SJSA1 (cell line): ENCODE measurements around the gene UTS2. TPM values are rescaled to one million over a fixed set of nuclear protein-coding genes. Genes with fewer than 3 reads are reported as not detected.
A peak's percentile ranks its signal among the peaks of the same experiment; 100 is the strongest.

Experiments used
- DNase-seq, 2 experiments: peaks; one replicate each; pipeline ENCODE4 v3.0.0-alpha.2; 2015 to 2020; ENCODE audit warnings: low spot score in 2 of 2, low read depth in 1 of 2
- H3K27ac ChIP-seq: fragments of 250-450 bp; sonication (Bioruptor Pico); 2 replicates; pipeline ENCODE4 v1.5.1; 2020; ENCODE audit warnings: mild to moderate bottlenecking, moderate library complexity
- H3K27me3 ChIP-seq: fragments of 250-450 bp; sonication (Bioruptor Pico); replicated peaks from 2 replicates; pipeline ENCODE4 v1.5.1; 2020; ENCODE audit warnings: mild to moderate bottlenecking, moderate library complexity
- H3K36me3 ChIP-seq: fragments of 250-450 bp; sonication (Bioruptor Pico); 2 replicates; pipeline ENCODE4 v1.5.1; 2020; ENCODE audit warnings: mild to moderate bottlenecking
- H3K4me1 ChIP-seq: fragments of 250-450 bp; sonication (Bioruptor Pico); replicated peaks from 2 replicates; pipeline ENCODE4 v1.6.1; 2021; ENCODE audit warnings: mild to moderate bottlenecking
- H3K4me3 ChIP-seq: fragments of 250-450 bp; sonication (Bioruptor Pico); 2 replicates; pipeline ENCODE4 v1.5.1; 2020; ENCODE audit warnings: mild to moderate bottlenecking
- H3K9me3 ChIP-seq: fragments of 250-450 bp; sonication (Bioruptor Pico); replicated peaks from 2 replicates; pipeline ENCODE4 v1.5.1; 2020; ENCODE audit warnings: mild to moderate bottlenecking
- total RNA-seq: library from RNA; depleted of rRNA; stranded (reverse); fragments of >200 nt; shearing (Covaris generic); gene quantifications from 2 replicates; pipeline ENCODE4 v1.2.3, GENCODE V29; 2014; rRNA removed

UTS2 gene, protein sequence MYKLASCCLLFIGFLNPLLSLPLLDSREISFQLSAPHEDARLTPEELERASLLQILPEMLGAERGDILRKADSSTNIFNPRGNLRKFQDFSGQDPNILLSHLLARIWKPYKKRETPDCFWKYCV
- total RNA-seq = not detected in 2 replicates

DNA sequence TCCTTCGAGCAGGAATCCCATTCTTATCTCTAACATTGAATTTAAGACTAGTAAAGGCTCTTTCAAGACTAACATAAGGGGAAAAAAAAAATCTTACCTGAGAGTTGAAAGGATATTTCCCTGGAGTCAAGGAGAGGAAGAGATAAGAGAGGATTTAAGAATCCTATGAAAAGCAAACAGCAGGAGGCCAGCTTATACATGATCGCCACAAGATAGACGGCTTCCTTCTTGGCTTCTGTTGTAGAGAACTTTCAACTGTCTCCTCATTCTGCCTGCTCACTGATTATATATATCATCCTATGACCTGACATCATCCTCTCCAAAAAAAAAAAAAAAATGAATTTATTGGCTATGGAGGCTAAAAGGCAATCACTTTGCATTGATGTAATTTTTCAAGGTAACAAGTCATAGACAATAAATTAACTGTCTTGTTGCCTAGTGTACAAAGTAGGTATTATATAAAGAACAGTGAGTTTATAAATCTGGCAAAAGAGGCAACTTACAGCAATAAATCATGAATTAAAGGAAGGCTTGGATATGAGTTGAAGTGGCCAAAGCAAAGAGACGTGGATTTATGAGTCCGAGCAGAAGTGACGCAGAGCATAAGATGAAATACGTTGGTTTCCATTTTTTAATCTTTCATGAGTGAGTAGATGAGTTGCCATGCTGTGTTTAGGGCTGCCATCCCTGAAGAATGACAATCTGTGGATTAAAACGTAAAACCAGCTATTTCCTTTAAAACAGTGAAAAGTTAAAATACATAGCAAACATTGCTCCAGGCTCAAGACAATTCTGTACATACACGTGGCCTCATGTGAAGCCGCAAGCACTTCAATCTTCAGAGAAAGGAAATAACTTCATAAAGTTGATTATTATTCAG lies at the start of gene UTS2:
Gene UTS2, minus strand, starts transcription at position 262 of the 880 bp plus-strand sequence. Its CDS starts 62 bp downstream, at position 200.
- Histone ChIP-seq H3K27me3 (no peaks in the 10 kb centered on the region), H3K36me3 (no peaks in the 10 kb centered on the region), H3K27ac (no peak within 1 kb of the TSS), H3K4me3 (no peak within 1 kb of the TSS), H3K4me1 (peaks cover under 1% of the 10 kb centered on the region), H3K9me3 (no peaks in the 10 kb centered on the region)
- DNase-seq = no peak

DNA sequence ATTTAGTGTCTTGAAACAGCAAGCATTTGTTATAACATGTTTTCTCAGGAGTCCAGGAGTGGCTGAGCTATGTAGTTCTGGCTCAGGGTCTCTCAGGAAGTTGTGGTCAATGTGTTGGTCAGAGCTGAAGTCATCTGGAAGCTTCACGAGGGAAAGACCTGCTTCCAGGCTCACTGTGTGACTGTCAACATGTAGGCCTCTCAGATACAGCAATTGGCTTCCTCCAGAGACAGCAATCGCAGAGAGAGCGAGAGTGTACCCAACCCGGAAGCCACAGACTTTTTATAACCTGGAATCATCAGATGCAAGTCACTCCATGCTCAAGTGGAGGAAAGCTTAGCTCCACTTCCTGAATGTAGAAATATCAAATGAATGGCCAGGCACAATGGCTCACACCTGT lies 46.9 kb upstream of the UTS2 start:
- Histone ChIP-seq H3K27me3 (no peaks in the 10 kb centered on the region), H3K4me1 (peaks cover 4% of the 10 kb centered on the region), H3K9me3 (no peaks in the 10 kb centered on the region), H3K36me3 (no peaks in the 10 kb centered on the region), H3K4me3 (no peak overlapping the region), H3K27ac (no peak overlapping the region)
- no peak for DNase-seq

DNA sequence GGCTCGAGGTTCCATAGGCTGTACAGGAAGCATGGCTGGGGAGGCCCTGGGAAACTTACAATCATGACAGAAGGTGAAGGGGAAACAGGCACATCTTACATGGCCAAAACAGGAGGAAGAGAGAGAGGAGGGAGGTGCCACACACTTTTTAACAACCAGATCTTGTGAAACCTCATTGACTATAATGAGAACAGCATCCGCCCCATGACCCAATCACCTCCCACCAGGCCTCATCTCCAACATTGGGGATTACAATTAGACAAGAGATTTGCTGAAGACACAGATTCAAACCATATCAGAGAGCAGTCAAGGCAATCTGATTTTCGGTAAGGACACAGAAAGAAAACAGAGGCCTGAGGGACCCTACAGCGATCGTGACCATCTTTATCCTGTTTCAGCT lies 46.1 kb upstream of the UTS2 start:
- Histone ChIP-seq H3K4me1 (peaks cover 9% of the 10 kb centered on the region), H3K27me3 (no peaks in the 10 kb centered on the region), H3K36me3 (no peaks in the 10 kb centered on the region), H3K9me3 (no peaks in the 10 kb centered on the region), H3K27ac (no peak overlapping the region), H3K4me3 (no peak overlapping the region)
- no peak for DNase-seq

DNA sequence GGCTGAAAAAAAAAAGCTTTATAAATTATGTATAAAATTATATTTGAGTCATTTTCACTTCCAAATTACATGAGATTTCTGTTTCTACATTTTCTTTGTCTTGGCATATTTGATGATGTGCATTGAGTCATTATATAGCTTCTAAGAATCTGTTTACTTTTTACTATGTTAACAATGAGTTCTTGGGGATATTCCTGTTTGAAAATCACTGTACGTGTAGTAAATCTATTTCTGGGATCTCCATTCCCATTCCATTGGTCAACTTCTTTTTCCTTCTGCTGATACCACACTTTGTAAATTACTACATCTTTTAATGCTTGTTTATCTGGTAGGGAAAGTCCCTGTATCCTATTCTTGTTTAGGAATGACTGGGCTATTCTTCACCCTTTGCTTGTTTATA lies 44.1 kb upstream of the UTS2 start:
- Histone ChIP-seq H3K27ac (no peak overlapping the region; the same call in 1 of the 2 replicates), H3K27me3 (no peaks in the 10 kb centered on the region), H3K9me3 (no peaks in the 10 kb centered on the region), H3K4me3 (no peak overlapping the region), H3K4me1 (peaks cover 13% of the 10 kb centered on the region), H3K36me3 (no peaks in the 10 kb centered on the region)
- peak in 1 of 2 experiments; percentile 36 for DNase-seq

DNA sequence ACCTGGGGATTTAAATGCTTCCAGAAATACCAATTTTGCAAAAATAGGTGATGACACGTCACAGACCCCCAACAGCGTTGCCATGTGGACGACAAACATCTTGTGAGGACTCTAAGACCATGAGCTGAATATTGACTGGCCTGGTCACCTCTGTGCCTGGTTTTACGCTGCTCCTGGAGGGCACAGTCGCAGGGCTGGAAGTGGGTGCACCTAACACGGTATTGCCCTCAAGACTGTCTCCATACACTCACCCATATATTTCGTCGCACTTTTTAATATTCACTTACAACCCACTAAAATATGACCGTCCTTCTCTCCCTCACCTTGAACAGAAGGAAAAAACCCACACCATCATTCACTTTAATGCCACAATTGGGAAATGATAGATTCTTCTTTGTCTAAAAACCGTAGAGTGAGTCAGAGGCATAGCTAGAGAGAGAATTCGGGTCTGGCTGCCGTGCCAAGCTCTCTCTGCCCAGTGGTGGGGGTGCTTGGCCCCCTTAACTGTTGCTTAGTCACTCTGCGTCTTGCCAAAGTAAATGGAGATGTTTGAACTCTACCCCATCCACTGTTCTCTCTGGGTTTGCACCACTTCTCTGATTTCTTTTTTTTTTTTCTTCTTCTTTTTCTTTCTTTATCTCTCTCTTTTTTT lies 40.8 kb upstream of the UTS2 start:
- H3K4me1 ChIP-seq = peaks cover 13% of the 10 kb centered on the region
- H3K9me3 ChIP-seq = no peaks in the 10 kb centered on the region
- no peak overlapping the region for H3K27ac ChIP-seq
- no peaks in the 10 kb centered on the region for H3K27me3 ChIP-seq
- DNase-seq = peak; percentile 44 to 65
- H3K36me3 ChIP-seq = no peaks in the 10 kb centered on the region
- H3K4me3 ChIP-seq = no peak overlapping the region

DNA sequence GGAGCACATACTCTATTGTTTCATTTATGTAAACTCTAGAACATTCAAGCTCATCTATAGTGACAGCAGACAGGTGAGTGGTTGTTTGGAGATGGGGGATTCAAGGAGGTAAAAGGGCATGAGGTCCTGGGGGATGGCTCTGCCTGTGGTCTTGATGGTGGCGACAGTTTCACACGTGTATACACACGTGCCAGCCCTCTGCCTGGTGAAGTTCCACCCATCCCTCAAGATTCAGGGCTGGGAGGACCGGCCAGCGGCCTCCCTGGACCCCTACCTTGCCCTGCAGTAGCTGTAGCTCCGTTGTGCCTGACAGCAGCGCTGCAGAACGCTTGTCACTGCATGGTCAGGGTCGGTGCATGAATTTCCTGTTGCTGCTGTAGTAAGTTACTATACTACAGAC lies 38.9 kb upstream of the UTS2 start:
- no peak for DNase-seq
- peaks cover 8% of the 10 kb centered on the region; the same call in 1 of the 2 replicates for H3K4me1 ChIP-seq
- no peak overlapping the region for H3K27ac ChIP-seq
- H3K4me3 ChIP-seq = no peak overlapping the region
- H3K36me3 ChIP-seq = no peaks in the 10 kb centered on the region
- no peaks in the 10 kb centered on the region for H3K9me3 ChIP-seq
- no peaks in the 10 kb centered on the region for H3K27me3 ChIP-seq

DNA sequence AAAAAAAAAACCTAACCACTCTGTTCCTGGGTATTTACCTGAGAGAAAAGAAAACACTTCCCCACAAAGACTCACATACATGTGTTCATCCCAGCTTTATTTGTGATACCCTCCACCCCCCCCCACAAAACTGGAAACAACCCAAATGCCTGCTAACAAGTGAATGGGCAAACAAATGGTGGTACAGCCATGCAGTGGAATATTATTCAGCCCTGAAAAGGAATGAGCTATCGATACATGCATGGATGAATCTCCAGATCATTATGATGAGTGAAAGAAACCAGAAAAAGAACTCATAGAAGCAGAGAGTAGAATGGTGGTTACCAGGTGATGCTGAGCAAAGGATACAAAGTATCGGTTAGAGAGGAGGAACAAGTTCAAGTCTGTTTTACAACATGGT lies 38.0 kb upstream of the UTS2 start:
- Histone ChIP-seq H3K9me3 (no peaks in the 10 kb centered on the region), H3K4me3 (no peak overlapping the region), H3K27me3 (no peaks in the 10 kb centered on the region), H3K27ac (no peak overlapping the region), H3K36me3 (no peaks in the 10 kb centered on the region), H3K4me1 (peaks cover 8% of the 10 kb centered on the region; the same call in 1 of the 2 replicates)
- DNase-seq = no peak

DNA sequence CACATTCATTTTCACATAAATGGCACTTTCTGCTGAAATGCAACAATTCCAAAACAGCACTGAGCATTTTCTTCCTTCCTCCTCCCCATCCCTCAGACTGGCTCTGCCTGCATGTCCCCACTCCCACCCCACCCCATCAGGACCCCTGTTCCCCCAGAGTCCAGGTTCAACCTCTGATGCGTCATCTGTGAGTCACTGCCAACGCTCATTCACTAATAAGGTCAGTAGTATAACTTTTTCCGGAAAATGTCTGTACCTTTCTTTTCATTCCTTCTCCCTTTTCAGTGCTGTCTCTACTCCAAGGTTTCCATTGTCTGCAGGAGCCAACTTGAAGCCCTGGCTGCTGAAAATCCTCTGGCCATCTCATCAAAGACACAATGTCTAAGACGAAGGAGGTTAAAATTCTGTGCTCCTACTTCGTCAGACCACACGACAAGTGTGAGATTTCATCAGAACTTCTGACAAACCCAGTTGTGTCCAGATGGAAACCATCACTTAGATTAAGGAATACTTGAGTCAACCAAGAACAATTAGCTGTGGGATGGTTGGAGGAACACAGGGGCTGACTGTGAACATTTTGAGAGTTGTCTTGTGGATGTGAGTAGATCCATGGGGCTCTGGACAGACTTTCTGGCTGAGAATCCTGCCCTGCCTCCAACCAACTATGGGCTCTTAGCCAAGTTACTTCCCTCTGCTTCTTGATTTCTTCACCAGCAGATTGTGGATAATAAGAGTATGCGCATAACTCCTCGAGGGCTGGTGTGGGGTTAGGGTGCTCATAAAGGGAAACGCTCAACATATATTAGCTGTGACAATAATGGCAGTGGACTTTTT lies 35.6 kb upstream of the UTS2 start:
- Histone ChIP-seq H3K36me3 (no peaks in the 10 kb centered on the region), H3K4me1 (peaks cover under 1% of the 10 kb centered on the region; the same call in 1 of the 2 replicates), H3K9me3 (no peaks in the 10 kb centered on the region), H3K4me3 (no peak overlapping the region), H3K27ac (no peak overlapping the region), H3K27me3 (no peaks in the 10 kb centered on the region)
- DNase-seq = no peak

DNA sequence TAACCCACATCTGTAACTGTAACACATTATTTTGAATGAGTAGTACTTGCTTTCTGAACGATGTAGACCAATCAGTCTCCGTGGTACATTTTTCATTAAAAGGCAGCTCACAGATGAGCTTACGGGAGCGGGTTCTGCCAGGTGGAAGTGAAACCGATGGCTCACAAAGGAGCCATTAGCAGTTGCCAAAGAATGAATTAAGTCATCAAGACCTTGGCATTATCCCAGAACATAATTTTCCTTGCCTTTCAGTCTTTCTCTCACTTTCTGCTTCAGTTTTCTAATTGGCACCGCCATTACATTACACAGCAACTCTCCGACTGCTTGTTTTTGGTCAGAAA lies 33.5 kb upstream of the UTS2 start:
- Histone ChIP-seq H3K27me3 (no peaks in the 10 kb centered on the region), H3K4me1 (no peaks in the 10 kb centered on the region), H3K9me3 (no peaks in the 10 kb centered on the region), H3K36me3 (no peaks in the 10 kb centered on the region), H3K4me3 (no peak overlapping the region), H3K27ac (no peak overlapping the region)
- no peak for DNase-seq

DNA sequence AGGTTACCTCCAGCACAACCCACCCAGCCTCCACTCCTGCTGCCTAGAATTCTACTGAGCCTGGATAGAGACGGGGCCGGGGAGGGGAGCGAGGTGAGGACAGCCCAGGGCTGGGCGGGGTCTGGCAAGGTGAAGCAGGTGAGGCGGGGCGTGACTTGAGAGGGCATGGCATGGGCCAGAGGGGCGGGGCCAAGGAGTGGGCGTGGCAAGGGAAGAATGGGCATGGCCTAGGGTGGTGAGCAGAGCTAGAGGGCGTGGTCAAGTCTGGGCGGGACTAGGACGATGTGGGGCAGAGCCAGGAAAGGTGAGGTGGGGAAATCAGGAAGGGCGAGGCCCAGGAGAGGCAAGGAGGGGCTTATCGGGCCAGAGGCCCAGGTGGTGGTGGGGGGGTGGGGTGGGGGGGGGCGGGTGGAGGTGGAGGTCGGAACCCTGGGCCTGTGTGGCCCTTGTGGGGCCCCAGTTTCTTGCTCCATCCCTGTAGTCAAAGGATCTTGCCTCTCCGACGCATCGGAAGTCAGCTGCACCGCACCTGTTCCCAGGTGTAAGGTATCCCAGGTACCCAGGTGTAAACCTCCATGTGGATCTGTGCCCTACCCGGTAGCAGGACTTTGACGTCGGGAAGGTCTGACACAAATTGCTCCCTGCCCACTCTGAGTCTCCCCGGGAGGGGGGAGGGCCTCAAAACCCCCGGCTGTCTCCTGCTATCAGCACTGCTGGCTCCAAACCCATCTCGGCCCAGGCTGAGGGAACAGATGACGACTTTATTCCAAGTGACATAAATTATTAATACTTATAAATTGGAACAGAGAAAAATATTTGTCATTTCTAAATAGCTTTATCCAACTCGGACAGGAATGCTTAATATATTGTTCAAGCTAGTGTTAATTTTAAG lies 32.9 kb upstream of the UTS2 start:
- H3K27ac ChIP-seq = no peak overlapping the region
- no peaks in the 10 kb centered on the region for H3K27me3 ChIP-seq
- H3K4me3 ChIP-seq = no peak overlapping the region
- no peak for DNase-seq
- H3K36me3 ChIP-seq = no peaks in the 10 kb centered on the region
- H3K9me3 ChIP-seq = no peaks in the 10 kb centered on the region
- H3K4me1 ChIP-seq = no peaks in the 10 kb centered on the region

DNA sequence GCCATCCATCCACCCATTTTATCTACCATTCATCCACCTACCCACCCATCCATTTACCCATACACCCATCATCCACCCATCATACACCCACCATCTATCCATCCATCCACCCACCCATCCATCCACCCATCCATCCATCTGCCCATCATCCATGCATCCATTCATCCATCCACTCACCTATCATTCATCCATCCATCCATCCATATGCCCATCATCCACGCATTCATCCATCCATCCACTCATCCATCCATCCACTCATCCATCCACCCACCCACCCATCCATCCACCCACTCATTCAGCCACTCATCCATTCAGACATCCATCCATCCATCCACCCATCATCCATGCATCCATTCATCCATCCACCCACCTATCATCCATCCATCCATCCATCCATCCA lies 31.9 kb upstream of the UTS2 start:
- no peak for DNase-seq
- no peak overlapping the region for H3K27ac ChIP-seq
- H3K27me3 ChIP-seq = no peaks in the 10 kb centered on the region

DNA sequence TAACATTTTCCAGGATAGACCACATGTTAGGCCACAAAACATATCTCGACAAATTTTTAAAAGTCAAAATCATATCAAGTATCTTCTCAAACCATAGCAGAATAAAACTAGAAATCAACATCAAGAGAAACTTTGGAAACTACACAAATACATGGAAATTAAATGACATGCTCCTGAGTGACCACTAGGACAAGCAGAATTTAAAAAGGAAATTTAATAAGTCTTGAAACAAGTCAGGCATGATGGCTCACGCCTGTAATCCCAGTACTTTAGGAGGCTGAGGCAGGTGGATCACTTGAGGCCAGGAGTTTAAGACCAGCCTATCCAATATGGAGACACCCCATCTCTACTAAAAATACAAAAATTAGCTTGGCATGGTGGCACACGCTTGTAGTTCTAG lies 26.4 kb upstream of the UTS2 start:
- no peak for DNase-seq
- H3K27ac ChIP-seq = no peak overlapping the region
- H3K27me3 ChIP-seq = no peaks in the 10 kb centered on the region
- H3K36me3 ChIP-seq = no peaks in the 10 kb centered on the region
- peaks cover 4% of the 10 kb centered on the region for H3K9me3 ChIP-seq
- no peaks in the 10 kb centered on the region for H3K4me1 ChIP-seq
- H3K4me3 ChIP-seq = no peak overlapping the region

More for the DNA sequence above, 31.9 kb upstream of the UTS2 start:
- Histone ChIP-seq H3K36me3 (no peaks in the 10 kb centered on the region), H3K4me3 (no peak overlapping the region), H3K9me3 (no peaks in the 10 kb centered on the region), H3K4me1 (no peaks in the 10 kb centered on the region)

DNA sequence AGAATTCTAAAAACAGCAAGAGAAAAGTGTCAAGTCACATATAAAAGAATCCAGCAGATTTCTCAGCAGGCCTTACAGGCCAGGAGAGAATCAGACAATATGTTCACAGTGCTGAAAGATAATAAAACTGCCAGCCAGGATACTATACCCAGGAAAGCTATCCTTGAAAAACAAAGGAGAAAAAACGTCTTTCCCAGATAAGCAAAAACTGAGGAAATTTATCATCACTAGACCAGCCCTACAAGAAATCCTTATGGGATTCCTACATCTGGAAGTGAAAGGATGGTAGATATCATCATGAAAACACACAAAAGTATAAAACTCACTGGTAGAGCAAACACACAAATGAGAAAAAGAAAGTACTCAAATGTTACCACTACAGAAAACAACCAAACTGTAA lies 25.2 kb upstream of the UTS2 start:
- peaks cover 4% of the 10 kb centered on the region for H3K9me3 ChIP-seq
- H3K27ac ChIP-seq = no peak overlapping the region
- DNase-seq = no peak
- H3K4me3 ChIP-seq = no peak overlapping the region
- H3K27me3 ChIP-seq = no peaks in the 10 kb centered on the region
- H3K4me1 ChIP-seq = no peaks in the 10 kb centered on the region
- no peaks in the 10 kb centered on the region for H3K36me3 ChIP-seq
